Thoracic aorta (tissue), 2 donors: ENCODE data around the gene TICAM1. TPM values are rescaled to one million over a fixed set of nuclear protein-coding genes. Genes with fewer than 3 reads are reported as not detected.
"Not testable (repeated sequence)": the region's sequence is repeated elsewhere in the genome, so short reads cannot be mapped to it uniquely, and the experiment has no call there.

ENCODE experiments used
- ATAC-seq: fragments of 150-250 bp; one replicate; pipeline ENCODE4 v1.8.0; 2017; ENCODE audit warnings: low read depth; ENCODE audit not compliant: insufficient number of reproducible peaks, low FRiP score
- DNase-seq: peaks from one replicate; pipeline ENCODE4 v3.0.0-alpha.2; 2020; ENCODE audit warnings: low spot score
- H3K27ac ChIP-seq, 2 donors: fragments of 200-600 bp; sonication (generic); 1 replicate in 1 of 2; 2 replicates in 1 of 2; pipeline ENCODE4 v1.5.1; 2016; ENCODE audit warnings: mild to moderate bottlenecking in 2 of 2, moderate library complexity in 2 of 2
- H3K27me3 ChIP-seq: fragments of 200-600 bp; sonication (generic); replicated peaks from 2 replicates; pipeline ENCODE4 v1.6.0; 2016; ENCODE audit warnings: mild to moderate bottlenecking; ENCODE audit not compliant: insufficient read depth
- H3K36me3 ChIP-seq: fragments of 200-600 bp; sonication (generic); one replicate; pipeline ENCODE4 v1.5.1; 2016
- H3K4me1 ChIP-seq, 2 donors: fragments of 200-600 bp; sonication (generic); 1 replicate in 1 of 2; 2 replicates in 1 of 2; pipeline versions ENCODE4 v1.5.1 to v1.6.0; 2016; ENCODE audit warnings: low read depth in 2 of 2, mild to moderate bottlenecking in 1 of 2; ENCODE audit not compliant: control insufficient read depth in 1 of 2
- H3K4me3 ChIP-seq: fragments of 200-600 bp; sonication (generic); 2 replicates; pipeline ENCODE4 v1.5.1; 2016; ENCODE audit warnings: mild to moderate bottlenecking
- H3K9me3 ChIP-seq: fragments of 200-600 bp; sonication (generic); 2 replicates; pipeline ENCODE4 v1.5.1; 2016
- total RNA-seq, 2 donors: library from RNA; depleted of rRNA; stranded (reverse); fragments of >200 nt; gene quantifications; one replicate each; pipeline versions ENCODE4 v1.1.0 to v1.2.3, GENCODE V29; 2016
- TF ChIP-seq, protein P1 (sequence below): fragments of 200-600 bp; sonication (generic); IDR thresholded peaks from one replicate; pipeline ENCODE4 v1.5.1; 2019; ENCODE audit warnings: antibody characterized with exemption

TICAM1 gene
- total RNA-seq, 2 donors from 2014 or later: 10.0 to 14.0 TPM

DNA sequence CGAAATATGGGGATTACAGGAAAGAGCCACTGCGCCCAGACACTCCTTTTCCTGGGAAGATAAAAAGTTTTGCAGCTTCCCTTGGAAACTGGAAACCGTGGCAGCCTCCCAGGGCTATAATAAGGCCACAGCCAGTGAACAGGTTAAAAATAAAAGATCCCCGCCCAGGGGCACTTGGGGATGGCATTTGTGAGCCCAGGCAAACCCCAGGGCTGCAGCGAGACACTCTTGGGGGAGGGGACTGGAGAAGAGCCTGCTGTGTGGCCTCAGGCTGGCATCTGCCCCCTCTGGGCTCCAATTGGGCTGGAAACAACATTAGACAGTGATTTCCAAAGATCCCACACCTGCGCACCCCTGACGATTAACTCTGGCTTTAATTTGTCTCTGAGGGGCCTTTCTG is 28.8 kb downstream of the TICAM1 start:
- ATAC-seq (no peak), DNase-seq (no peak)
- Histone ChIP-seq H3K9me3 (no peaks in the 10 kb centered on the region), H3K27me3 (no peaks in the 10 kb centered on the region), H3K27ac (no peak overlapping the region), H3K4me1 (no peaks in the 10 kb centered on the region), H3K4me3 (no peak overlapping the region), H3K36me3 (no peaks in the 10 kb centered on the region)
- TF ChIP-seq, protein P1, sequence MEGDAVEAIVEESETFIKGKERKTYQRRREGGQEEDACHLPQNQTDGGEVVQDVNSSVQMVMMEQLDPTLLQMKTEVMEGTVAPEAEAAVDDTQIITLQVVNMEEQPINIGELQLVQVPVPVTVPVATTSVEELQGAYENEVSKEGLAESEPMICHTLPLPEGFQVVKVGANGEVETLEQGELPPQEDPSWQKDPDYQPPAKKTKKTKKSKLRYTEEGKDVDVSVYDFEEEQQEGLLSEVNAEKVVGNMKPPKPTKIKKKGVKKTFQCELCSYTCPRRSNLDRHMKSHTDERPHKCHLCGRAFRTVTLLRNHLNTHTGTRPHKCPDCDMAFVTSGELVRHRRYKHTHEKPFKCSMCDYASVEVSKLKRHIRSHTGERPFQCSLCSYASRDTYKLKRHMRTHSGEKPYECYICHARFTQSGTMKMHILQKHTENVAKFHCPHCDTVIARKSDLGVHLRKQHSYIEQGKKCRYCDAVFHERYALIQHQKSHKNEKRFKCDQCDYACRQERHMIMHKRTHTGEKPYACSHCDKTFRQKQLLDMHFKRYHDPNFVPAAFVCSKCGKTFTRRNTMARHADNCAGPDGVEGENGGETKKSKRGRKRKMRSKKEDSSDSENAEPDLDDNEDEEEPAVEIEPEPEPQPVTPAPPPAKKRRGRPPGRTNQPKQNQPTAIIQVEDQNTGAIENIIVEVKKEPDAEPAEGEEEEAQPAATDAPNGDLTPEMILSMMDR: no peak

DNA sequence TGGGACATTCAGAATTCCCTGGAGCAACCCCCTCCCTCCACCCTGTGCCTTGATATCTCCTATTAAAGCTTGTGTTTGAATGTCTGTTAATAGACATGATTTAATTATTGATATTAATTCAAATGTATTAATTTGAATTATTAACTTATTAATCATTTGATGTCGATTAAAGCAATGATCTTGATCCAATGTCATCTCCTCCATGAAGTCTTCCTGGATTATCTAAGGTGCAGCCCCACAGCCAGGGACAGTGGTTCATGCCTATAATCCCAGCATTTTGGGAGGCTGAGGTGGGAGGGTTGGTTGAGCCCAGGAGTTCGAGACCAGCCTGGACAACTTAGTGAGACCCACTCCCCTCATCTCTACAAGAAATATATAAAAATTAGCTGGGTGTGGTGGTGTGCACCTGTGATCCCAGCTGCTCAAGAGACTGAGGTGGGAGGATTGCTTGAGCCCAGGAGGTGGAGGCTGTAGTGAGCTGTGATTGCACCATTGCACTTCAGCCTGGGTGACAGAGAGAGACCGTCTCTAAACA is 30.4 kb downstream of the TICAM1 start:
- Histone ChIP-seq H3K9me3 (no peaks in the 10 kb centered on the region), H3K4me1 (no peaks in the 10 kb centered on the region), H3K36me3 (no peaks in the 10 kb centered on the region), H3K27ac (no peak overlapping the region), H3K4me3 (no peak overlapping the region), H3K27me3 (no peaks in the 10 kb centered on the region)
- ATAC-seq: no peak
- no peak for DNase-seq
- TF ChIP-seq, protein P1: no peak

DNA sequence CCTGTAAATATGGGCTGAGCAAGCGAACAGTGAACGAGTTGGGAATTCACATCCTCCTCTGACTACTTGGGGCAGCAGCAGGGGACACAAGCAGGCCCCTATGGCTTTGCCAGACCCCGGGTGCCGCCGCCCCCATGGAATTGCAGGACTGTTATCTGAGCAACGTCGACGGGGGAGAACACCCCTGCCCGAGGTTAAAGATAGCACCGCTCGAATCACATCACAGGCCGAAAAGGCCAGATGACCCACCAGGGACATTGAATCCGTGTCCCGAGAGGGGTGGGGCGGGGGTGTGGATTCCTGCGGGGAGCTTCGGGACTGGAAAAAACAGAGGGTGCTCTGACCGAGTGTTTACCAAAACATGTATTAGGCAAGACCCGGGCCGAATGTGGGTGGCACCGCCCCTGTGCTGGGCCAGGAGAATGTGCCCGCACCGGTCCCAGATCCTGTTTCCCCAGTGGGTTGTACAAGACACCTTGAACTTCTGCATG is 30.9 kb downstream of the TICAM1 start:
- Histone ChIP-seq H3K9me3 (no peaks in the 10 kb centered on the region), H3K4me1 (peaks cover 0 to 4% of the 10 kb centered on the region in 2 donors), H3K27me3 (no peaks in the 10 kb centered on the region), H3K36me3 (no peaks in the 10 kb centered on the region), H3K27ac (no peak overlapping the region), H3K4me3 (no peak overlapping the region)
- TF ChIP-seq, protein P1: no peak
- no peak for ATAC-seq
- DNase-seq: no peak

DNA sequence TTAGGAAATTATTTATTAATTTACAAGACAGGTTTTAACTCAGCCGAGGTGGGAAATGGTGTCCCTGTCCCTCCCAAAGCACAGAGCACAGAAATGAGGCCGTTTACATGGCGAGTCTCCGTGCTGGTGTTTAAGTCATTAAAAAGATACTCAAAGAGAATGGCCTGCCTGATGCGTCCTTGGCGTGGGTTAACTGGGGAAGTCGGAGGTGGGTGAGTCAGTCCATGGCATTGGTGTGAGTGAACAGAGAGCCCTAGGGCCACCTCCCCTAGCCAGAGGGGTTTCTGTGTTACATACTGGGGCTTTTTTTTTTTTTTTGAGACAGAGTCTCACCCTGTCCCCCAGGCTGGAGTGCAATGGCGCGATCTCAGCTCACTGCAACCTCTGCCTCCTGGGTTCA is 36.1 kb downstream of the TICAM1 start:
- TF ChIP-seq, protein P1: no peak
- Histone ChIP-seq H3K36me3 (peaks cover 20% of the 10 kb centered on the region), H3K4me3 (no peak overlapping the region), H3K27ac (no peak overlapping the region), H3K4me1 (peaks cover 18 to 39% of the 10 kb centered on the region in 2 donors), H3K27me3 (no peaks in the 10 kb centered on the region), H3K9me3 (no peaks in the 10 kb centered on the region)
- DNase-seq: no peak
- no peak for ATAC-seq

DNA sequence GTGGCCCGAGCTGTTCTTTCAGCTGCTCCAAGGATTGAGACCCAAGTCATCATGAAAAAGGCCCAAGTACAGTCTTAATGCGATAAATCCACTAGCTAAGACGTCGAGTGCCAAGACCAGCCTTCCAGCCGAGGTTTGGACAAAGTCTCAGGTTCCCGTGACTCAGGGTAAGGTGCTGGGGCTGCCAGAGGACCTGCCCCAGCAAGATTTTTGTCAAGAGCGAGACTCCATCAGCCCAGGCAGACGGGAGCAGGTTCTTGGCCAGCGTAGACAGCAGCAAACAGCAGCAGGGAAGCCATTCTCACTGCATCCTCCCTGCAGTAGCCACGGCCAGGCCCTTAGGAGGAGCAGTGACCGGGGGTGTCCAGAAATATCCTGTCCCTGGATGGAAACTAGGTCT is 36.5 kb downstream of the TICAM1 start:
- H3K36me3 ChIP-seq: peaks cover 20% of the 10 kb centered on the region
- H3K4me1 ChIP-seq: peaks cover 18 to 39% of the 10 kb centered on the region in 2 donors
- TF ChIP-seq, protein P1: no peak
- no peak overlapping the region for H3K27ac ChIP-seq
- no peak overlapping the region for H3K4me3 ChIP-seq
- H3K27me3 ChIP-seq: no peaks in the 10 kb centered on the region
- ATAC-seq (no peak), DNase-seq (no peak)
- H3K9me3 ChIP-seq: no peaks in the 10 kb centered on the region

DNA sequence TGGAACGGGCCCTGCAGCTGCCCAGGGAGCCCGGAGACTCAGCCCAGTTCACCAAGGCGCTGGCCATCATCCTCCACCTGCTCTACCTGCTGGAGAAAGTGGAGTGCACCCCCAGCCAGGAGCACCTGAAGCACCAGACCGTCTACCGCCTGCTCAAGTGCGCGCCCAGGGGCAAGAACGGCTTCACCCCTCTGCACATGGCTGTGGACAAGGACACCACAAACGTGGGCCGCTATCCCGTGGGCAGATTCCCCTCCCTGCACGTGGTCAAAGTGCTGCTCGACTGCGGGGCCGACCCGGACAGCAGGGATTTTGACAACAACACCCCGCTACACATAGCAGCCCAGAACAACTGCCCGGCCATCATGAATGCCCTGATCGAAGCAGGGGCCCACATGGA is 38.2 kb downstream of the TICAM1 start:
- not testable (repeated sequence) for H3K27ac ChIP-seq, DNase-seq, H3K9me3 ChIP-seq, ATAC-seq, H3K27me3 ChIP-seq, H3K4me3 ChIP-seq
- peaks cover 18 to 39% of the 10 kb centered on the region in 2 donors for H3K4me1 ChIP-seq
- peaks cover 20% of the 10 kb centered on the region for H3K36me3 ChIP-seq

DNA sequence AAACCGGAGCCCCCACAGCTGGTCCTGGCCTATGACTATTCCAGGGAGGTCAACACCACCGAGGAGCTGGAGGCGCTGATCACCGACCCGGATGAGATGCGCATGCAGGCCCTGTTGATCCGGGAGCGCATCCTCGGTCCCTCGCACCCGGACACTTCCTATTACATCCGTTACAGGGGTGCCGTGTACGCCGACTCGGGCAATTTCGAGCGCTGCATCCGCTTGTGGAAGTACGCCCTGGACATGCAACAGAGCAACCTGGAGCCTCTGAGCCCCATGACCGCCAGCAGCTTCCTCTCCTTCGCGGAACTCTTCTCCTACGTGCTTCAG is 38.7 kb downstream of the TICAM1 start:
- peak overlapping the region; percentile 99 for H3K4me3 ChIP-seq

More for the DNA sequence above, 38.7 kb downstream of the TICAM1 start:
- ATAC-seq, DNase-seq, H3K27ac ChIP-seq, H3K9me3 ChIP-seq, H3K27me3 ChIP-seq: not testable (repeated sequence)
- peaks cover 18 to 39% of the 10 kb centered on the region in 2 donors for H3K4me1 ChIP-seq
- H3K36me3 ChIP-seq: peaks cover 20% of the 10 kb centered on the region
